Fibroblast of lung (primary cell): Measurements from ENCODE around the gene CPLANE2.

ENCODE experiments used
- CTCF ChIP-seq, 2 donors: IDR thresholded peaks in 1 of 2; conservative IDR thresholded peaks in 1 of 2; 1 replicate in 1 of 2; 2 replicates in 1 of 2; pipeline ENCODE4 v1.5.1; 2011 to 2012; ENCODE audit warnings: low read length in 2 of 2, control low read depth in 1 of 2, inconsistent platforms in 1 of 2, low read depth in 1 of 2, mild to moderate bottlenecking in 1 of 2
- EZH2 ChIP-seq: IDR thresholded peaks from 2 replicates; pipeline ENCODE4 v1.5.1; 2012; ENCODE audit warnings: low read length, control low read depth, mild to moderate bottlenecking; ENCODE audit errors: missing control alignments

DNA sequence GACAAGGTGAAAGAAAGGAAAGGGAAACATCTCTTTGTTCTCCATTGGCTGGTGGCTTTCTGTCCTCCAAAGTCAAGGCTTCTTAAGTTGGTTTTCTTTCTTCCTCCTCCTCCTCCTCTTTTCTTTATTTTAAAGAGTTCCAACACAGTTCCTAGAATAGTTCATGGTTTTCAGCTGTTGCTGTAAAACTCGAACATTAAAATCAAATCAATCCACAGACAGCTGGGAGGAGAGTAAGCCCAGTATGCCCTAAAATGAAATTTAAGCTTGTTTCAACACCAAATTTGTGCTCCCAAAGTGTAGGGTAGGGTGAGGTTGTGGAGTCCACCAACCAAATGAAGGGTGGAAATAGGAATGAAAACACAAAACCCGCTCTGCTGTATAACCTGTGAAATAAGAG, 10.5 kb upstream of the CPLANE2 start:
- no peak for TF ChIP-seq CTCF (conservative IDR thresholded peaks at IDR 0.05 in 1 of 2, IDR thresholded peaks at IDR 0.05 in 1 of 2; ENCODE audit: low read depth in 1 of 2, low read length in 2 of 2)
- TF ChIP-seq EZH2: no peak
